IMR-90 (cell line): Measurements from ENCODE around the gene RGP1. TPM values are rescaled to one million over a fixed set of nuclear protein-coding genes. Genes with fewer than 3 reads are reported as not detected.

Experiments
- ATAC-seq: fragments of 200-7000 bp; cut with Tn5 transposase; 2 replicates; pipeline ENCODE4 v1.9.1; 2020; ENCODE audit warnings: low read depth, mild to moderate bottlenecking, moderate library complexity
- BruUV-seq: library from RNA; stranded (reverse); fragments of 400-500 nt; replicated peaks from 2 replicates; lab custom pipeline; 2021; lab: Mats Ljungman, UMichigan
- CTCF ChIA-PET: fragments of 300-600 bp; formaldehyde crosslinking; extraction: SDS; loops from one replicate; lab custom pipeline; 2021; ENCODE audit warnings: antibody characterized with exemption; lab: Yijun Ruan, JAX
- POLR2A ChIA-PET: fragments of 300-600 bp; sonication (Branson Sonifier 250); formaldehyde crosslinking; loops from one replicate; lab custom pipeline; 2022; ENCODE audit warnings: antibody characterized with exemption; ENCODE audit not compliant: unreplicated experiment; lab: Charles Lee
- DNase-seq: peaks from one replicate; pipeline ENCODE4 v3.0.0; 2013
- H2AFZ ChIP-seq: replicated peaks from 2 replicates; pipeline ENCODE3; 2013; ENCODE audit warnings: low read length, mild to moderate bottlenecking; ENCODE audit not compliant: poor library complexity
- H2AK5ac ChIP-seq: 2 replicates; pipeline ENCODE4 v1.6.1; 2013; ENCODE audit warnings: low read depth, low read length, inconsistent platforms
- H2AK9ac ChIP-seq: replicated peaks from 2 replicates; pipeline ENCODE3; 2013; ENCODE audit warnings: mild to moderate bottlenecking, low read depth, low read length, moderate library complexity; ENCODE audit not compliant: poor library complexity
- H2BK120ac ChIP-seq: 2 replicates; pipeline ENCODE4 v1.6.1; 2013; ENCODE audit warnings: low read depth, low read length, inconsistent platforms
- H2BK15ac ChIP-seq: 3 replicates; pipeline ENCODE4 v1.6.1; 2013; ENCODE audit warnings: low read depth, low read length, inconsistent platforms
- H2BK20ac ChIP-seq: 2 replicates; pipeline ENCODE4 v1.6.1; 2013; ENCODE audit warnings: low read depth, mild to moderate bottlenecking, inconsistent platforms, low read length, moderate library complexity
- H2BK5ac ChIP-seq: 2 replicates; pipeline ENCODE4 v1.6.1; 2013; ENCODE audit warnings: mild to moderate bottlenecking, low read depth, low read length, inconsistent platforms; ENCODE audit not compliant: poor library complexity, severe bottlenecking
- H3K14ac ChIP-seq: replicated peaks from 2 replicates; pipeline ENCODE4 v1.6.1; 2013; ENCODE audit warnings: low read depth, low read length, inconsistent platforms
- H3K18ac ChIP-seq: 2 replicates; pipeline ENCODE4 v1.6.1; 2013; ENCODE audit warnings: low read depth, low read length, control low read depth
- H3K23ac ChIP-seq: 2 replicates; pipeline ENCODE4 v1.6.1; 2013; ENCODE audit warnings: low read depth, low read length, inconsistent platforms
- H3K27ac ChIP-seq: 2 replicates; pipeline ENCODE4 v1.5.1; 2013; ENCODE audit warnings: mild to moderate bottlenecking, control low read depth, low read length; ENCODE audit not compliant: insufficient read depth
- H3K27me3 ChIP-seq: 2 replicates; pipeline ENCODE4 v1.6.1; 2013; ENCODE audit warnings: low read length; ENCODE audit not compliant: control insufficient read depth, insufficient read depth
- H3K36me3 ChIP-seq: 2 replicates; pipeline ENCODE4 v1.6.1; 2013; ENCODE audit warnings: low read length, mixed read lengths; ENCODE audit not compliant: control insufficient read depth, insufficient read depth
- H3K4ac ChIP-seq: 2 replicates; pipeline ENCODE4 v1.6.1; 2013; ENCODE audit warnings: low read depth, low read length, inconsistent platforms
- H3K4me1 ChIP-seq: 2 replicates; pipeline ENCODE4 v1.6.1; 2013; ENCODE audit warnings: low read length, mixed read lengths; ENCODE audit not compliant: control insufficient read depth, insufficient read depth
- H3K4me2 ChIP-seq: 2 replicates; pipeline ENCODE4 v1.6.1; 2013; ENCODE audit warnings: low read depth, mild to moderate bottlenecking, control low read depth, low read length, moderate library complexity
- H3K4me3 ChIP-seq: 2 replicates; pipeline ENCODE4 v1.5.1; 2013; ENCODE audit warnings: low read depth, mild to moderate bottlenecking, control low read depth, low read length, moderate library complexity; ENCODE audit not compliant: insufficient read depth
- H3K56ac ChIP-seq: 2 replicates; pipeline ENCODE4 v1.6.1; 2013; ENCODE audit warnings: low read length, inconsistent platforms; ENCODE audit not compliant: insufficient read depth; ENCODE audit errors: extremely low read depth
- H3K79me1 ChIP-seq, 2 experiments: 2 replicates each; pipeline ENCODE4 v1.6.1; 2013; ENCODE audit warnings: low read length in 2 of 2, inconsistent platforms in 1 of 2, low read depth in 1 of 2
- H3K9ac ChIP-seq: 2 replicates; pipeline ENCODE4 v1.6.1; 2013; ENCODE audit warnings: low read depth, low read length, control low read depth
- H3K9me1 ChIP-seq: 2 replicates; pipeline ENCODE4 v1.6.1; 2013; ENCODE audit warnings: low read length, inconsistent platforms; ENCODE audit not compliant: insufficient read depth
- H3K9me3 ChIP-seq: 2 replicates; pipeline ENCODE4 v1.6.1; 2013; ENCODE audit warnings: low read length; ENCODE audit not compliant: control insufficient read depth, insufficient read depth
- H4K20me1 ChIP-seq: 2 replicates; pipeline ENCODE4 v1.6.1; 2013; ENCODE audit warnings: low read length, inconsistent platforms; ENCODE audit not compliant: insufficient read depth
- H4K5ac ChIP-seq: 2 replicates; pipeline ENCODE4 v1.6.1; 2013; ENCODE audit warnings: mild to moderate bottlenecking, low read depth, low read length, control low read depth
- H4K8ac ChIP-seq, 2 experiments: 2 replicates each; pipeline ENCODE4 v1.6.1; 2013; ENCODE audit warnings: low read depth in 2 of 2, low read length in 2 of 2, control low read depth in 1 of 2, inconsistent platforms in 1 of 2
- H4K91ac ChIP-seq: 2 replicates; pipeline ENCODE4 v1.6.1; 2013; ENCODE audit warnings: low read depth, low read length, inconsistent platforms; ENCODE audit not compliant: insufficient read depth
- CEBPB ChIP-seq: IDR thresholded peaks from 2 replicates; pipeline ENCODE4 v1.6.1; 2012; ENCODE audit warnings: low read depth, low read length, improper control_type of control experiment
- CHD1 ChIP-seq: IDR thresholded peaks from 2 replicates; pipeline ENCODE4 v1.6.1; 2012; ENCODE audit warnings: low read depth, low read length, improper control_type of control experiment
- FOS ChIP-seq: fragments of 150-350 bp; IDR thresholded peaks from 2 replicates; pipeline ENCODE4 v1.6.1; 2016; ENCODE audit warnings: low read depth, low read length
- MAZ ChIP-seq: IDR thresholded peaks from 2 replicates; pipeline ENCODE4 v1.6.1; 2012; ENCODE audit warnings: low read depth, mild to moderate bottlenecking, low read length, improper control_type of control experiment, moderate library complexity, borderline replicate concordance
- MXI1 ChIP-seq: IDR thresholded peaks from 2 replicates; pipeline ENCODE4 v1.6.1; 2012; ENCODE audit warnings: low read depth, mild to moderate bottlenecking, low read length, moderate library complexity, borderline replicate concordance
- RAD21 ChIP-seq: IDR thresholded peaks from 2 replicates; pipeline ENCODE4 v1.6.1; 2012; ENCODE audit warnings: low read length, improper control_type of control experiment
- RFX5 ChIP-seq: IDR thresholded peaks from 2 replicates; pipeline ENCODE4 v1.8.0; 2012; ENCODE audit warnings: low read depth, mild to moderate bottlenecking, low read length, moderate library complexity
- WGBS, 2 experiments: methylation state at CpG; one replicate each; pipeline versions ENCODE4 v1.1.5 to v1.1.7; 2013; ENCODE audit warnings: missing lambda C conversion rate in 2 of 2; ENCODE audit not compliant: insufficient read length in 1 of 2; ENCODE audit errors: extremely low coverage in 2 of 2; 5-methylcytosine and 5-hydroxymethylcytosine counted together
- dilution Hi-C: fragments of 300-500 bp; cut with HindIII; formaldehyde crosslinking; loops from one replicate; pipeline ENCODE4 v1.14.3; 2018; ENCODE audit warnings: low sequenced_read_pairs; ENCODE audit not compliant: unreplicated experiment
- in situ Hi-C: fragments of 300-500 bp; cut with MboI; formaldehyde crosslinking; loops from 3 replicates; pipeline ENCODE4 v1.14.3; 2019; ENCODE audit warnings: low sequenced_read_pairs, inconsistent platforms, mixed read lengths
- intact Hi-C: fragments of 100-400 bp; cut with micrococcal nuclease; formaldehyde crosslinking; loops from 2 replicates; pipeline ENCODE4 v1.10.0; 2022
- polyA plus RNA-seq, 3 experiments: library from polyadenylated mRNA; depleted of rRNA; stranded (reverse); fragments of >200 nt; gene quantifications; 2 replicates each; pipeline ENCODE4 v1.2.3, GENCODE V29; 2012; ENCODE audit warnings: low replicate concordance in 1 of 3
- total RNA-seq: library from RNA; depleted of rRNA; stranded (reverse); fragments of >200 nt; gene quantifications from 2 replicates; pipeline ENCODE4 v1.2.3, GENCODE V29; 2012

Gene RGP1
- total and polyA plus RNA-seq, 2 of the 4 experiments (the other 2 are of a cell fraction), result 10.2 to 14.3 TPM

DNA sequence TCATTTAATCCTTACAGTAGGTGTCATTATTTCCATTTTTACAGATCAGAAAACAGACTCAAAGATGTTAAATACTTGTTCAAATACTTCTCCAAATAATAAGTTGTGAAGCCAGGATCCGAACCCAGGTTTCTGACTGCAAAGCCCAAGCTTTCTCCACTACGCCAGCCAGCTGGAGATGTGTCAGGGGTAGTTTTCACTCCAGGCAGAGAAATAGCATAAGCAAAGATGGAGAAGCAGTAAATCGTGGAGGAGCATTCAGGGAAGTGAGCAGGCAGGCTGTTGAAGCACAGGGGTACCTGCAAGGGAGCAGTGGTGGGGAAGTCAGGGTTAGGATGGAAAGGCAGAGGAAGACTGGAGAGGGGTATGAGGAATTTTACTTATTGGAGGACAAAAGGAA is 20.0 kb upstream of the RGP1 start:
- intact Hi-C loops (loop anchor here (2.0 kb wide), 1 partner anchor 38 kb away; no protein-coding TSS in a partner anchor), dilution Hi-C loops (no loop called here), in situ Hi-C loops (no loop called here)
- peak overlapping the region; percentile 100 for H2AK5ac ChIP-seq
- peak overlapping the region; percentile 99 for H3K9ac ChIP-seq
- H3K36me3 ChIP-seq, result peaks cover 18% of the 10 kb centered on the region
- WGBS, 2 experiments, result no CpG with 5 or more reads among the region's 3 CpGs
- peak overlapping the region; percentile 87 for H3K18ac ChIP-seq
- H3K56ac ChIP-seq, result peak overlapping the region; percentile 99
- ChIA-PET CTCF (interaction anchor here (0.6 to 1.0 kb wide), 3 partner anchors 45 to 135 kb away, joined by 3 read pairs; no protein-coding TSS in a partner anchor), POLR2A (interaction anchor here (0.6 to 2.8 kb wide), 5 partner anchors 13 to 44 kb away, joined by 3 to 23 read pairs (median 4); partner anchors contain the start of gene TPM2)
- peak overlapping the region; percentile 100 for H3K14ac ChIP-seq
- no TSS peak for BruUV-seq
- H4K8ac ChIP-seq, result peak overlapping the region; percentile 92 to 99
- peak overlapping the region; percentile 36 for H2AFZ ChIP-seq
- ATAC-seq (no peak), DNase-seq (peak; percentile 18)
- H2BK15ac ChIP-seq, result peak overlapping the region; percentile 75; the same call in 2 of the 3 replicates
- no peaks in the 10 kb centered on the region for H3K9me3 ChIP-seq
- peak overlapping the region; percentile 58 for H4K5ac ChIP-seq
- peak overlapping the region; percentile 98 for H2BK120ac ChIP-seq
- H4K20me1 ChIP-seq, result peaks cover 36% of the 10 kb centered on the region
- peak overlapping the region; percentile 96 for H2BK5ac ChIP-seq
- H2BK20ac ChIP-seq, result peak overlapping the region; percentile 49
- H3K27me3 ChIP-seq, result no peaks in the 10 kb centered on the region
- H3K4ac ChIP-seq, result peak overlapping the region; percentile 99
- H3K27ac ChIP-seq, result peak overlapping the region; percentile 90
- H3K4me2 ChIP-seq, result peak overlapping the region; percentile 96
- peak overlapping the region; percentile 99 for H3K4me3 ChIP-seq
- peak overlapping the region; percentile 99 for H4K91ac ChIP-seq
- H3K23ac ChIP-seq, result peak overlapping the region; percentile 84
- peak overlapping the region; percentile 94 for H2AK9ac ChIP-seq
- H3K4me1 ChIP-seq, result peaks cover 25% of the 10 kb centered on the region
- peaks cover 5% of the 10 kb centered on the region; the same call in 1 of the 2 replicates for H3K9me1 ChIP-seq
- H3K79me1 ChIP-seq, result peaks cover 23 to 73% of the 10 kb centered on the region in 2 experiments
- TF ChIP-seq MXI1 (no peak), RFX5 (no peak), CEBPB (no peak), RAD21 (no peak), FOS (no peak), CHD1 (no peak), MAZ (no peak)
